GM12801 (cell line): Measurements from ENCODE around the gene SHISA6.

Source experiments
- CTCF ChIP-seq: IDR thresholded peaks from one replicate; pipeline ENCODE4 v1.5.1; 2011; ENCODE audit warnings: control low read depth; ENCODE audit not compliant: insufficient read length; ENCODE audit errors: extremely low read depth

Gene SHISA6

GRCh38 chr17:11404431-11405276 is 163.6 kb downstream of the SHISA6 start:
- TF ChIP-seq CTCF, result no peak

- no peak for TF ChIP-seq CTCF
Measured at GRCh38 chr17:11406716-11407115, 165.7 kb downstream of the SHISA6 start.

GRCh38 chr17:11412654-11413053 is 171.6 kb downstream of the SHISA6 start:
- no peak for TF ChIP-seq CTCF

GRCh38 chr17:11418342-11418741 is 177.3 kb downstream of the SHISA6 start:
- no peak for TF ChIP-seq CTCF

- TF ChIP-seq CTCF, result no peak
Measured at GRCh38 chr17:11430751-11431150, 189.7 kb downstream of the SHISA6 start.

- no peak for TF ChIP-seq CTCF
Measured at GRCh38 chr17:11438673-11439072, 197.7 kb downstream of the SHISA6 start.

- TF ChIP-seq CTCF, result no peak
Measured at GRCh38 chr17:11441004-11441403, 200.0 kb downstream of the SHISA6 start.
